Stimulated activated naive B cell treated with anti-CD40 and anti-IgM and Interleukin-4, amounts not matched to agents 10 μg/mL and 1 μg/mL and 100 μg/mL, for 72 hours (primary cell): ENCODE data around the gene PLGRKT.
"Not testable (repeated sequence)": the region's sequence is repeated elsewhere in the genome, so short reads cannot be mapped to it uniquely, and the experiment has no call there.

ENCODE experiments used
- ATAC-seq, 2 donors: fragments of 150-1000 bp; cut with Tn5 transposase; replicated peaks; 2 replicates each; pipeline ENCODE4 v1.10.0; 2021; ENCODE audit warnings: moderate library complexity in 1 of 2
- DNase-seq: peaks from one replicate; pipeline ENCODE4 v3.0.0; 2021
- H3K27ac Mint-ChIP-seq: one replicate; pipeline ENCODE4 v1.8.0; 2022; ENCODE audit warnings: mild to moderate bottlenecking, mixed read lengths
- H3K27me3 Mint-ChIP-seq, 2 donors: one replicate each; pipeline ENCODE4 v1.8.0; 2022; ENCODE audit warnings: mixed read lengths in 2 of 2
- H3K36me3 Mint-ChIP-seq, 2 donors: one replicate each; pipeline ENCODE4 v1.8.0; 2022; ENCODE audit warnings: mixed read lengths in 2 of 2, mild to moderate bottlenecking in 1 of 2
- H3K4me1 Mint-ChIP-seq, 2 donors: one replicate each; pipeline ENCODE4 v1.8.0; 2022; ENCODE audit warnings: mixed read lengths in 2 of 2, mild to moderate bottlenecking in 1 of 2
- H3K4me3 Mint-ChIP-seq, 2 donors: one replicate each; pipeline ENCODE4 v1.8.0; 2022; ENCODE audit warnings: mild to moderate bottlenecking in 2 of 2, mixed read lengths in 2 of 2, moderate library complexity in 1 of 2
- H3K9me3 Mint-ChIP-seq, 2 donors: one replicate each; pipeline ENCODE4 v1.8.0; 2022; ENCODE audit warnings: mixed read lengths in 2 of 2, mild to moderate bottlenecking in 1 of 2

Gene PLGRKT

DNA sequence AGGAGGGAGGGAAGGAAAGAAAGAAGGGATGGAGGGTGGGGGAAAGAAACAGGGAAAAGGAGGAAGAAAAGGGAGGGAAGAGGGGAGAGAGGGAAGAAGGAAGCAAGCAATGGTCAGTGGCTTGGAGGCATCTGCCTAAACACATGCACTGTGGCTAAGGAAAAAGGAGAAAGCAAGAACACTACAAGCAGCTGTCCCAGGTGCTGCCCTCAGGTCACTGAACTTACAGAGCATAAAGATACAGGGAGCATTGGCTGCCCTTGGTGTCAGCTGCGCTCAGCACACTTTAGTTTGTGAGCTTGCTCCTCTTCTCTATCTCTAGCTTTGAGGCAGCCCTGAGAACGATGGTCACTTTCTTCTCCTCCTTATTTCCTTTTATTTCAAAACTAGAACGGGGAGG lies 40.2 kb downstream of the PLGRKT start:
- not testable (repeated sequence) for H3K9me3 Mint-ChIP-seq, ATAC-seq, H3K4me1 Mint-ChIP-seq, H3K27me3 Mint-ChIP-seq, DNase-seq, H3K27ac Mint-ChIP-seq, H3K4me3 Mint-ChIP-seq
- H3K36me3 Mint-ChIP-seq: peaks cover 5 to 17% of the 10 kb centered on the region in 2 donors

DNA sequence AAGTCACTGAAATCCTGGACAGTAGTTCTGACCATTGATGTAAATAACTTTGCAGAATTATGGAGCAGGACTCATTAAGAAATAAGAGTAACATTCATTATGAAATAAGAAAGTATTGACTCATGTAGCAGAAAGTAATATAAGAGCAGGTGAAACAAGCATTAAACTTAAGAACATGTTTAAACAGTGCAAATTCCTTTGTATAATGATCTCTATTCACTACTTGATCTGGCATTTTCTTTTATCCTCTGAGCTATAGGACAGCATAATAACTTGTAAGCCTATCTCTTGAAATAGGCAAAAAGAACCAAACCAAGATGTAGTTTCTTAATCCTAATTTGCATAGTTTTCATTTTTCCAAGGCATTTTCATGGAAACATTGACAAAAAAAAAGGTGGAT lies 42.3 kb downstream of the PLGRKT start:
- no peak for ATAC-seq
- no peak overlapping the region for H3K27ac Mint-ChIP-seq
- no peaks in the 10 kb centered on the region for H3K9me3 Mint-ChIP-seq
- peaks cover 0 to 3% of the 10 kb centered on the region in 2 donors for H3K4me1 Mint-ChIP-seq
- no peaks in the 10 kb centered on the region for H3K27me3 Mint-ChIP-seq
- DNase-seq: no peak
- peaks cover 4 to 12% of the 10 kb centered on the region in 2 donors for H3K36me3 Mint-ChIP-seq
- H3K4me3 Mint-ChIP-seq: no peak overlapping the region

DNA sequence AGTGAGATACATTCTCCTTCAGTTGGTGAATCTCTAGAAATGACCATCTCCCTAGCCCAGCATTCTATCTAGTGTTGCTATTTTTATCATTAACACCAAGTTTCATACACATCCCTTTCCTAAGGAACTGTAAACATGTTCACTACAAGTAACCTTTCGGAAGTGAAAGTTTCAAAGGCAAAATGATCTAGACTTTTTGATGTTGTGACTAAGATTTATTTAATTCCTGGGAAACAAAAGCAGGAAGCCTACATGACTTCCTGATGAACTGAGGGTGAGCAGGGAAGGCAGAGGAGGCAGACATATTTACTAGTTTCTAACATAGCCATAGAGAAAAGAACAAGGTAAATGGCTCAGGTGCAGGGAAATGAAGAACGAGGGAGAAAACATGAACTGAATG lies 43.7 kb downstream of the PLGRKT start:
- not testable (repeated sequence) for H3K27ac Mint-ChIP-seq, H3K27me3 Mint-ChIP-seq, H3K9me3 Mint-ChIP-seq, DNase-seq, H3K4me1 Mint-ChIP-seq, ATAC-seq, H3K4me3 Mint-ChIP-seq
- peaks cover 4 to 15% of the 10 kb centered on the region in 2 donors for H3K36me3 Mint-ChIP-seq

DNA sequence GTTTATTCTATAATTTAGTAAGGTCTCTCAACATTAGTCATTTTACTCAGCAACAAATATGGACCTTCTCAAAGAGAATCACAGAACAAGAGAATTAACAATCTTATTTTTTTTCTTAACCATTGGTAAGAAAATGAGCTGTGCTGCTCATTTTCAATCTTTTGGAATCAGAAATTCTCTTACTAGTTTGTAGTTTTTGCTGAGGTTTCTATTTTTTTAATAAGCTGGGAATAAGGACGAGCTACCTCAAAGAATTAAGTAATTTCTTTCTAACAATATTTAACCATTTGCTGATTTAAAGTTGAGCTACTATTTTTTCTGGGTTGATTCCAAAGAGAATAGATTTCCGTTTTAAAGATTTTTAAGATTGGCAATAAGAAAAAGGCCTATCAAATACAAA lies 44.2 kb downstream of the PLGRKT start:
- Mint-ChIP-seq H3K27me3 (no peaks in the 10 kb centered on the region), H3K36me3 (peaks cover 4 to 15% of the 10 kb centered on the region in 2 donors), H3K9me3 (no peaks in the 10 kb centered on the region), H3K4me3 (no peak overlapping the region), H3K4me1 (peaks cover 9 to 13% of the 10 kb centered on the region in 2 donors), H3K27ac (no peak overlapping the region)
- ATAC-seq (no peak), DNase-seq (no peak)

DNA sequence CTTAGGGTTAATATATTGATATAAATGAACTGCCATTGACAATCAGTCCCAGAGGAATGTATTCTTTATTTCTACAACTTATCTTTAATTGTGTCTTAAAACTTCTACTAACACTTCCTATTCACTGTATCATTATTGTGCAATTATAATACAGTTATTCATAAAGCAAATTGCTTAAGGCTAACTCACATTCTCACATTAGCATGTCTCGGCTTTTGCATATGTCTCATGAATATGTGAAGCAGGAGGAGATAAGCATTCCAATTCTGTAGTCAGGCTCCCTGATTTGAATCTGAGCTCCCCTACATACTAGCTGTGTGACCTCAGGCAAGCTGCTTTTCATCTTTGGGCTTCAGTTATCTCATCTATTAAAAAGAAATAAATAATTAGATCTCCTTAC lies 45.4 kb downstream of the PLGRKT start:
- Mint-ChIP-seq H3K9me3 (no peaks in the 10 kb centered on the region), H3K27ac (no peak overlapping the region), H3K4me3 (no peak overlapping the region), H3K36me3 (peaks cover 5 to 15% of the 10 kb centered on the region in 2 donors), H3K27me3 (no peaks in the 10 kb centered on the region), H3K4me1 (peaks cover 13% of the 10 kb centered on the region in 2 donors)
- DNase-seq (no peak), ATAC-seq (no peak)

DNA sequence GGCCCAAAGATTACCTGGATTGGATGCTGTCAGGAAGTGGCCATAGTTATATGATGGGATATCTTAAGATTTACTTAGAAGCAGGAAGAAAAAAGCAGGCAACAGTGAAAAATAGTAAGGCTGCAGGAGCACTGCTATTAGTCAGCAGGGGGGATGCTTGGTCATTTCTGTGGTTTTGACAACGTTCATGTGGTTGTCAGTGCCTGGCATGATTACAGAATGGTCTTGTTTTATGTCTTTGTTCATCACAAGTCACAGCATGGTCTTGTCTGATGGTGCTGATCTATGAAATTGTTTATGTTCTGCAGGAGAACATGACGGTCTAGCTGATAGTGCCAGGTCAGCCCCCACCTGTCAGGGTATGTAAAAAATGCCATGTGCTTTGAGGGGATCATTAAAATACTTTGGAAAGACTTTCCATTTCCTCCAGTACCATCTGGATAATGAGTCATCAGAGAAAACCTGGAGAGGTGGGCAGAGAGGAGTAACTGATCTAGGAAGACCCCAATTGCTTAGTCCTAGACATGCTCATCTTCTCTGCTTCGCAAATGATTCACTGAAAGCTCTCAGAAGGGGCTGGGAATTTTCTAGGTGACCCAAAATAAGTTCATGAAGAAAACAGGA lies 48.5 kb downstream of the PLGRKT start:
- no peaks in the 10 kb centered on the region for H3K9me3 Mint-ChIP-seq
- ATAC-seq (peak; percentile 69 to 87), DNase-seq (no peak)
- peaks cover 18 to 24% of the 10 kb centered on the region in 2 donors for H3K4me1 Mint-ChIP-seq
- peaks cover 11 to 18% of the 10 kb centered on the region in 2 donors for H3K36me3 Mint-ChIP-seq
- no peaks in the 10 kb centered on the region for H3K27me3 Mint-ChIP-seq
- H3K4me3 Mint-ChIP-seq: no peak overlapping the region
- H3K27ac Mint-ChIP-seq: no peak overlapping the region

DNA sequence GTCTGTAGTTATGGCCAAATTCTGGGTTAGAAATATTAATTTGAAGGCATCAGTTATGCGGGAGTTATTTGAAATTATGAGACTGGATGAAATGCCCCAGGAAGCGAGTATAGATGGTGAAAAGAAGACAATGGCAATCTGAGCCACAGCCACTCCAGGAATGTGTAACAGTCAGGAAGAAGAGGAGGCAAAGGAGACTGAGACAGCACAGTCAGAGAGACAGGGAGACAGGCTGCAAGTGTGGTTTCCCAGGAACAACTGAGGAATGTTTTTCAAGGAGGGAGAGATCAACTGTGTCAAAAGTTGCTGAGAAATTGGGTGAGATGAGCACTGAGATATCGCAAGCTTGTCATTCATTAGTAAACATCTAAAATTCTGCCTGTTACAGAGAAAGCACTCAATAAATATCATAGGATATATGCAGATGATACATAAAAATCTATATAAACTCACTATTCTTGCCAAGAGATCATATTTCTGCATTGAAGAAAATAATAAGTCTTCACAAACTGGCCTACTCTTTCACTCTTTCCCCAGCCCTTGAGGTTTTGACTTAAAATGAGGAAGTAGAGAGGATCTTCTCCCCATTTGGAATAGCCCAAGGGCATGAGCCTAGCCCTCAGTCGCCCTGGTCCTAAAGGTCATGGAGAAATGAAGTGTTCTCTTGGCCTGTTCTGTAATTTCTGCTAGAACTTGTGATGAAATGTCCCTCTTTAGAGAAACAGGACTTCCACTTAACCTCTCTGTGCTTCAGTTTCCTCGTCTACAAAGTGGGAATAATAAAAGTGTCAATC lies 49.5 kb downstream of the PLGRKT start:
- DNase-seq: no peak
- no peak for ATAC-seq
- Mint-ChIP-seq H3K9me3 (no peaks in the 10 kb centered on the region), H3K27ac (no peak overlapping the region), H3K27me3 (no peaks in the 10 kb centered on the region), H3K4me1 (peaks cover 19 to 31% of the 10 kb centered on the region in 2 donors), H3K36me3 (peaks cover 12 to 21% of the 10 kb centered on the region in 2 donors), H3K4me3 (no peak overlapping the region)

DNA sequence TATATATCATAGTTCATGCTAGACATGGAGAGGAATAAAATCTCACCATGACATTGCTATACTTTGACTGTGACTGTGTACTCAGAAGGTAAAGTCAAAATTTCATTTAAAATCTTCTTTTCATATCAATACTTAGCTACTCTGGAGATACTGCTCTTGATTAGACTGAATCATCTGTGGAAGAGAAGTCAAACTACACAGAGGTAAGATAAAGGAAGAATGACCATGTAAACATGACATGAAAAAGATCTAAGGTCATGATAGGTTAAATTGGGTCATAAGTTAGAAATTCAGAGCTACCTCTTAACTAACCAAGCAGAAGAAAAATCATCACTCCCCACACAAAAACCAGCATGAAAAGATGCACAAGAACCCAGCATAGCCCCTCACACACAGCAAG lies 53.3 kb downstream of the PLGRKT start:
- Mint-ChIP-seq H3K27ac (no peak overlapping the region), H3K36me3 (peaks cover 25 to 42% of the 10 kb centered on the region in 2 donors), H3K9me3 (no peaks in the 10 kb centered on the region), H3K4me3 (no peak overlapping the region), H3K4me1 (peaks cover 27 to 37% of the 10 kb centered on the region in 2 donors), H3K27me3 (no peaks in the 10 kb centered on the region)
- DNase-seq (no peak), ATAC-seq (no peak)

DNA sequence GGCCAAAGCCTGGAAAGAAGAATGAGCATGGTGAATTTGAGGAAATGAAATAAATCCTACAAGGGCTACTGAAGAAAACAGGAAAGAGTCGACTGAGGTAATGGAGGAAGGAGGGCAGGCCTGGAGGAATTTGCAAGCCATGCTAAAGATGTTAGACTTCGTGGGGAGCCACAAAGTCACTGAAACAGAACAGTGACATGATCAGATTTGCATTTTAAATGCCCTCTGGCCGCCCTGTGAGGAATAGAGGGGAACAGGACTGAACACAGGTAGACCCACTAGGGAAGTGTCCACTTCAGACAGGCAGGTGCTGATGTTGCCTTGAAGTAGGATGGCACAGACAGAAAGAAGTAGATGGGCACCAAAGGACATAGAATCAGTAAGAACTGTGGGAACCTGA lies 55.2 kb downstream of the PLGRKT start:
- Mint-ChIP-seq H3K27ac (no peak overlapping the region), H3K27me3 (no peaks in the 10 kb centered on the region), H3K4me1 (peaks cover 18 to 29% of the 10 kb centered on the region in 2 donors), H3K4me3 (no peak overlapping the region), H3K9me3 (no peaks in the 10 kb centered on the region), H3K36me3 (peaks cover 24 to 52% of the 10 kb centered on the region in 2 donors)
- DNase-seq (no peak), ATAC-seq (peak in 1 of 2 donors; percentile 29)

DNA sequence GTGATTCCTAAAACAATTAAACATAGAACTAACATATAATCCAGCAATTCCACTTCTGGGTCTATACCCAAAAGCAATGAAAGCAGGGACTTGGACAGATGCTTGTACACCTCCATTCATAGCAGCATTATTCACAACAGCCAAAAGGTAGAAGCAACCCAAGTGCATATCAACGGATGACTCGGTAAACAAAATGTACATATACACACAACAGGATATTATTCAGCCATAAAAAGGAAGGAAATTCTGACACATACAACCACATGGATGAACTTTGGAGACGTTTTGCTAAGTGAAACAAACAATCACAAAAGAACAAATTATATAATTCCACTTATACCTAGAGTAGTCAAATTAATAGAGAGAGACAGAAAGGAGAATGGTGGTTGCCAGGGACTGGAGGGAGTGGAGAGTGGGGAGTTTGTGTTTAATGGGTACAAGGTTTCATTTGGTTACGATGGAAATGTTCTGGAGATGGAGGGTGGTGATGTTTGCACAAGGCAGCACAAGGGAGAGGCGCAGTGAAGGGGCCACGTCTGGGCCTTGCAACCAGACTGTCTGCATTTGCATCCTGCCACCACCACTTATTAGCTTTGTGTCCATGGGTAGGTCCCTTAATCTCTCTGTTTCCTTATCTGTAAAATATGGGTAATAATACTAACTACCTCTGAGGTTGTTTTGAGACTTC lies 61.8 kb downstream of the PLGRKT start:
- DNase-seq (no peak), ATAC-seq (no peak)
- Mint-ChIP-seq H3K27ac (no peak overlapping the region), H3K9me3 (peaks cover 0 to 2% of the 10 kb centered on the region in 2 donors), H3K36me3 (peaks cover 11 to 39% of the 10 kb centered on the region in 2 donors), H3K4me1 (peaks cover 5 to 9% of the 10 kb centered on the region in 2 donors), H3K4me3 (no peak overlapping the region), H3K27me3 (no peaks in the 10 kb centered on the region)

DNA sequence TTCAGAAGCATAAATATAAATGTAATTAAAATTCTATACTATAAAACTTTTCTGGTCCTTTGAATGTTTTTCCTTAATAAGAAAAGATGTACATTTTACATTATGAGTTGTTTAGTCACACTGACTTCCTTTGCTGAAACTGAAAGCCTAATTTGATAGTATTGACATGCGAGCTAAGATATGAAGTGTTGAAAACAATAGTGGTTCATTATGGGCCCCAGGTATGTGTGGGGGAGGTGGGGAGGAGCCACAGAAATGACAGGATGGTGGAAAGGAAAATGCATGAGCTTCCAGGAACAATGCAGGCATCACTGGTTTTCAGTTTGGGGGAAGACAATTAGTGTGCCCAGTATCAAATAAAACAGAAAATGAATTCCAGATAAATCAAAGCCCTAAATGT lies 62.6 kb downstream of the PLGRKT start:
- Mint-ChIP-seq H3K36me3 (peaks cover 8 to 32% of the 10 kb centered on the region in 2 donors), H3K27me3 (no peaks in the 10 kb centered on the region), H3K27ac (no peak overlapping the region), H3K4me1 (peaks cover 5 to 9% of the 10 kb centered on the region in 2 donors), H3K9me3 (peaks cover 0 to 2% of the 10 kb centered on the region in 2 donors), H3K4me3 (no peak overlapping the region)
- no peak for ATAC-seq
- no peak for DNase-seq

DNA sequence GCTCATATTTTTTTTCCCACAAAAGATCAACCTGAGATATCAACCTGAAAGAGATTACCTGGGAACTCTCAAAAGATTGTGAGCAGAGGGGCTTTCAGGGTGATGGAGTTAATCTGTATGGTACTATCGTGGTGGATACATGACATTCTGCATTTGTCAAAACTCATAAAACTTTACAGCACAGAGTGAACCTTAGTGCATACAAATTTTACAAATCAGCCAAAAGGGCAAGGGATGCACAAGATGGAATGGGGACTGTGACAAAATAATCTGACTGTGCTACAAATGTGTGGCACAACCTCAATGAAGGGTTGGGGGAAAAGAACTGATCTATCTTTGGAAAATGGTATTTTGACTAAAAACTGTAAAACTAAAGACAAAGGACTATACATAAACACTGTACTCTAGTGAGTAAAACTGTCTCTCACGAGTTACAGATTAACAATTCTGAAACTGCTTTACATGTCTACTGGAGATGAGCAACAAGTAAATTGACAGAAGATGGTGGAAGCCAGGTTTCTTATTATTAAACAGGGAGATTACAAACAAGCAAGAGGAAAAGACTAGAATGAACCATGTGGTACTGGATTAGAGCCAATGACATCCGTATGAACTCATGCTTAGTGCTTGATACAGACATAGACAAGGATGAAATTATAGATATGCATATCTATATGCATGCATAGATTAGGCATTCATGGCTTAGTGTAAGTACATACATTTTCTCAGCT lies 73.3 kb downstream of the PLGRKT start:
- Mint-ChIP-seq H3K36me3 (peaks cover 8 to 26% of the 10 kb centered on the region in 2 donors), H3K27me3 (no peaks in the 10 kb centered on the region), H3K4me1 (peaks cover 0 to 4% of the 10 kb centered on the region in 2 donors), H3K4me3 (no peak overlapping the region), H3K27ac (no peak overlapping the region), H3K9me3 (peaks cover 0 to 2% of the 10 kb centered on the region in 2 donors)
- ATAC-seq (no peak), DNase-seq (no peak)

DNA sequence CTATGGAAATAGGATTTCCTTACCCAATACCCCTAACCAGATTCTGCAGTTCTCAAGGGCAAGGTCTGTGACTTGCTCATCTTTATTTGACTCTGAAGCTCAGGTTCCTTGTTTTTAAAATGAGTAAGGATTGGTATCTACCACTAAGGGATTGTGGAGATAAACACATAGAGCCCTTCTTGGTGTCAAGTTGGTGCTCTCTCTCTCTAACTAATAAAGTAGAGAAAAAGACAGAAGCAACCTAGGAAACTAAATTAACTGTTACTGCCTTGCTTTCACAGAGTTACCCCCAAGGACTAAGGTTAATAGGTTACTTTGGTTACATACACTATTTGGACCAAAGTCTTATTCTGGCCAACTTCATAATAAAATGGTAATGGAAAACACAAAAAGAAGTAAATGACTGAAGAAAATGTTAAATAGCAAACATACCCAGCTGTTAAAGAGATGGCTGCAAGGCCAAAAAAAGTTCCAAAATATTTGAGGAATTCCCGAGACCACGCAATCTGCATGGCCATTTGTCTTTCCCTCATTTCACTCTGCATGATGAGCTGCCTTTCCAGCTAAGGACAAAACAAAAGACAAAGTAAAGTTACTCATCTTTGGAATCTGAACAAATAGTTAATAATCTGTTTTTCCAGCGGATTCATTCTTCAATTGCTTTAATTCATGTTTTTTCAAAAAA lies 76.3 kb downstream of the PLGRKT start:
- DNase-seq (no peak), ATAC-seq (no peak)
- Mint-ChIP-seq H3K36me3 (peaks cover 16 to 36% of the 10 kb centered on the region in 2 donors), H3K9me3 (no peaks in the 10 kb centered on the region), H3K27ac (no peak overlapping the region), H3K4me1 (peaks cover 0 to 4% of the 10 kb centered on the region in 2 donors), H3K4me3 (no peak overlapping the region), H3K27me3 (no peaks in the 10 kb centered on the region)

DNA sequence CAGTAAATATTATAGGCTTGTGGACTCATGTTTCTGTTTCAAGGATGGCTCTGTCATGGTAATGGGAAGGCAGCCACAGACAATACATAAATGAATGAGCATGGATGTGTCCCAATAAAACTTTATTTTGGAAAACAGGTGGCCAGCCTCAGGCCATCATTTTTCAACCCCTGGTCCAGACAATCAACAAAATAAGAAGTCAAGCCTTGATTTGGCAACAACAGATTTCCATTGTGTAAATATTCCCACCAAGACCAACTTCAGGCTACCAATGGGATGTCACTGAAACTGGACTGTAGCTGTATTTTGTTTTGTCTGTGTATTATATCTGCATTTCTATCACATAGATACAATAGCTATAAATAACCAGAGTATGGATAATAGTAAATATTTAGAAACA lies 77.4 kb downstream of the PLGRKT start:
- Mint-ChIP-seq H3K36me3 (peaks cover 16 to 36% of the 10 kb centered on the region in 2 donors), H3K4me1 (peaks cover 0 to 4% of the 10 kb centered on the region in 2 donors), H3K4me3 (no peak overlapping the region), H3K27me3 (no peaks in the 10 kb centered on the region), H3K27ac (no peak overlapping the region), H3K9me3 (no peaks in the 10 kb centered on the region)
- DNase-seq (no peak), ATAC-seq (no peak)
